ENCODE results near the gene NOTO.
"Not testable (repeated sequence)": the region's sequence is repeated elsewhere in the genome, so short reads cannot be mapped to it uniquely, and the experiment has no call there.

Gene NOTO, protein sequence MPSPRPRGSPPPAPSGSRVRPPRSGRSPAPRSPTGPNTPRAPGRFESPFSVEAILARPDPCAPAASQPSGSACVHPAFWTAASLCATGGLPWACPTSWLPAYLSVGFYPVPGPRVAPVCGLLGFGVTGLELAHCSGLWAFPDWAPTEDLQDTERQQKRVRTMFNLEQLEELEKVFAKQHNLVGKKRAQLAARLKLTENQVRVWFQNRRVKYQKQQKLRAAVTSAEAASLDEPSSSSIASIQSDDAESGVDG

DNA sequence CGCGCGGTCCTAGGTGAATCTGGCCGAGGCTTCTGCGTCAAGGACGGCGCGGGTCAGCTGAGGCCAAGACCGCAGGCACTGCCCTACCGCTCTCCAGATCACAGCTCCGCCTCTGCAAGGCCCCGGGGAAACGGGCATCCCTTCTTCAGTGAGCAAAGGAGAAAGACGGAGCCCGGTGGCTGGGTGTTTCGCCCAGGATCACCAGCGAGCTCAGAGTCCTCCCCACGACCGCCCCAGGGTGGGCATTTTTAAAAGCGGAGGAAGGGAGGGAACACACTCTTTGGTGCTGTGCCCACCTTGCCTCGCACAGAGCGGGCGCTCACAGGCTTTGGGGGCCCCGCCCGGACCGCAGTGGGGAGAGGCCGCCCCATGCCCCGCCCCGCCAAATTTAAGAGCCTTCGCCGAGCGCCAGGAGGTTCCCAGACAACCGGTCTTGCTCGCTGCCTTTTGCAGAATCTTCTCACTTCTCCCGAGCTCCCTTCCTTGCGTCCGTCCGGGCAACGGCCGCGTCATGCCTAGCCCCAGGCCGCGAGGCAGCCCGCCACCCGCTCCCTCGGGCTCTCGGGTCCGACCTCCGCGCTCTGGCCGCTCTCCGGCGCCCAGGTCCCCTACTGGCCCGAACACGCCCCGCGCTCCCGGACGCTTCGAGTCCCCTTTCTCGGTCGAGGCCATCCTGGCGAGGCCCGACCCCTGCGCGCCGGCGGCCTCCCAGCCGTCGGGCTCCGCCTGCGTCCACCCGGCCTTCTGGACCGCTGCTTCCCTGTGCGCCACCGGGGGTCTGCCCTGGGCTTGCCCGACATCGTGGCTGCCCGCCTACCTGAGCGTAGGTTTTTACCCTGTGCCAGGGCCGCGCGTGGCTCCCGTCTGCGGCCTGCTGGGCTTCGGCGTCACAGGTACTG, at the start of gene NOTO:
TSS of gene NOTO (plus strand) at position 419 of the 899 bp plus-strand sequence. CDS start at position 512, 93 bp downstream.
- no peak for DNase-seq

DNA sequence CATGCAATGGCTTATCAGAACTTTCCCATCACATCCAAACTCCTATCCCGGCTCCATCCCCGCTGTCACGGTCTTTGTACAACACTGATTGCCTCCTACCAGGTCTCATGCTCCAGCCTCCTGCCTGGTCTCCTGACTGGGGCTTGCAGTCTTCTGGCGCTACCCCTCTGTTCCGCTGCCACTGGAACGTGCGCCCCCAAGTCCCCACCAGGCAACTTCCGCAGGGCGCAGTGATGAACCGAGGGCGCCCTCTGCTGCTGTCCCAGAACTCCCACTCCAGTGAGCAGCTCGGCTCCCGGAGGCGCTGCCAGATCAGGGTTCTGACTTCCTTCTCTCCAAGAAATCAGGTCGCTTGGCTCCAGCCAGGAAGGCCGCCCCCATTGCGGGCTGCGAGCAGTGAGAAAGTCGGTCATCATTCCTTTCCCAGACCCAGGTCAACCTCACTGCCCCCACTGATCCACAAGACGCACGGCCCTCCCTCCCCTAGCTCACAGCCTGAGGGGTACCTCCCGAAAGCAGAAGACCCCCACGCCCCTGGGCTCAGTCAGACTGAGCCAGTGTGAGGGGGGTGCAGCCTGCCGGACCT, 45.7 kb upstream of the NOTO start:
- DNase-seq: peak; percentile 10

DNA sequence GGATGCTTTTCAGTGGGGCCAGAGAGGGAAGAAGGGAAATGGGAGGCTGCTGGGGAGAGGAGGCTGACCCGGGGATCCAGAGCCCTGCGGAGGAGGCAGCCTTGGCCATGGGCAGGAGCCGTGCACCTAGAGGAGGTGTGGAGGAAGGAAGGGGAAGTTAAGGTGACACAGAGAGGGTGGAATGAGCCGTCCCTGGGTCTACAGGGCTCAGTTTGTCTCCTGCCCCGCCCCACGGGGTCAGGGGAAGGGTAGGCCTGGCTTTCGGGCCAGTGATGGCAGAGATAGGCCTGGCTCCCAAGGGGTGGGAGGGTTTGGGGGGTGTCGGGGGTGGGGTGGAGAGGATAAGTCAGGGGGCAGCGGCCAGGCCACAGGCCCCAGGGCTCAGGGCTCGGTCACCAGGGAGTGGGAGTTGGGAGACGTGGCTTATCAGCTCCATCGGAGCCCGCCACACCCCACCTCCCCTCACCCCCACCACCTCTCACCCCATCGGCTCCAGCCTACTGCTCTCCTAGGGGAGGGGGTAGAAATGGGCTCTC, 39.5 kb upstream of the NOTO start:
- no peak for DNase-seq

DNA sequence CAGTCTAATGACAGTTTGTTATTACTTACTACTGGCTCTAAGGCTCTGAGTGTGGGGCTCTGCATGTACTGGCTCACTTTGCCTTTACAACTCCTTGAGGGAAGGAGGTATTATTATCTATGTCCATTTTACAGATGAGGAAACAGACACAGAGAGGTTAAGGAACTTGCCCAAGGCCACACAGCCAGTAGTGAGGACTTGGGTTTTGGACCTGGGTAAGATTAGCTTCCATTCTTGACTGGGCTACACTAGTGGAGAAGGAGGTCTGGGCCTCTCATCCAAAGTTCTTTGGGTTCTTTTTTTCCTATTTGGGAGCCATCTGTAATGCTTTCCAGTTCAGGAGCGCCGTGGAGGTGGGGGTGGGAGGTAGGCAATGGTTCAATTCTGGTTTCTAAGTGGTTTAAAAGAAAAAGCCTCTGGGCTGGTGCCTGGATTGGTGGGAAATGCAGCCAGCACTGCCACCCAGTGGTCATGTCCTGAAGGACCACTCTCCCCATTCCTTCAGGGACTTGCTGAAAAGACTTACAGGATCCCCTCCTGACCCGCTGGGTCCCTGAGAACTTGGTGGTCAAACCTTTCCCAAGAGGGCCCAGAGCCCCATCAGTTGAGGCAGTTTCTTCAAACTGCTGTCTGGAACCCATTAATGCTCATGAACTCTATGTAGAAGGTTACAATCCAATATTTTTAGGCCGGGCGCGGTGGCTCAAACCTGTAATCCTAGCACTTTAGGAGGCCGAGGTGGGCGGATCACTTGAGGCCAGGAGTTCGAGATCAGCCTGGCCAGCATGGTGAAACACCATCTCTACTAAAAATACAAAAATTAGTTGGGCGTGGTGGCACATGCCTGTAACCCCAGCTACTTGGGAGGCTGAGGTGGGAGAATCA, 38.6 kb upstream of the NOTO start:
- peak; percentile 59 for DNase-seq

DNA sequence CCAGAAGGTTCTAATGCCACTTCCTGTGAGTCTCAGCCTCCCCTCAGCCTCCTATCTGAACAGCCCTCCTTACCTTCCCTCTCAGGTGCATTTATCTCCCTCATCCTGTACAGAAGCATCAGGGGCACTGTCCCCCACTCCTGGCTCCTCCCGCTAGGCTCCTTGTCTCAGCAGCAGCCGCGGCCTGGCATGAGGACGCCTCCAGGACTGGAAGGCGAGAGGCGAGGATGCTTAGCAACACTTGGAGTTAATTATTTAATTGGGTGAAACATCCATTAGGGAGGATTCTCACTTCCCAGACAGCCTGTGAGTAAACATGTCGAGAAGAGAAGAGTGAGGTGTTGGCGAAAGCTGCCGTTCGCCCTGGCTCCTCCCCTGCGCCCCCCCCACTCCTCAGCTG, 36.4 kb upstream of the NOTO start:
- DNase-seq: not testable (repeated sequence)

DNA sequence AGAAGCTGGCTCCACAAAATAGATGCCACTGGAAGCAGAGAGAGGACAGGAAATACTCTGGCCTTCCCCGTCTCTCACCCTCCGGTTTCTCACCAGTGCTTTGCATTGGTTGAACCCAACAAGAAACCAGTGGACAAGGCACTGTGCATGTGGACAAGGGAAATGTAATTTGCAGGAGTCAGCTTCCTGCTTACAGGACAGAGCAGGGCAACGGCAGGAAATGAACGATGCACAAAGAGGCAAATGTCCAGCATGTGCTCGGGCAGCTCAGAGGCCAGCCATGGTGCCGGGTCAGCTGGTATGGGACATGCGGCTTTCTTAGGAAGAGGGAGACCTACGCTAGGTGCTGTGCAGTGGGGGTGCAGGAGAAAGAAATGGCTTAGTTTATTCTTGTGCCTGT, 35.6 kb upstream of the NOTO start:
- DNase-seq: not testable (repeated sequence)

DNA sequence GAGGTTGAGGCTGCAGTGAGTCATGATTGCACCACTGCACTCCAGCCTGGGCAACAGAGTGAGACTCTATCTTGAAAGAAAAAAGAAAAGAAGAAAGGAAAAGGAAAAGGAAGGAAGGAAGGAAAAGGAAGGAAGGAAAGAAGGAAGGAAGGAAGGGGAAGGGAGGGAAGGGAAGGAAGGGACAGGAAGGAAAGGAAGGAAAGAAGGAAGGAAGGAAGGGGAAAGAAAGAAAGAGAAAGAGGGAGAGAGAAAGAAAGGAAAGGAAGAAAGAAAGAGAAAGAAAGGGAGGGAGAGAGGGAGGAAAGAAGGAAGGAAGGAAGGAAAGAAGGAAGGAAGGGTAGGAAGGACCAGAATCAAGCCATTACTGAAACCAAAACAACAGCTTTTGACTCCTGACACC, 34.0 kb upstream of the NOTO start:
- not testable (repeated sequence) for DNase-seq

DNA sequence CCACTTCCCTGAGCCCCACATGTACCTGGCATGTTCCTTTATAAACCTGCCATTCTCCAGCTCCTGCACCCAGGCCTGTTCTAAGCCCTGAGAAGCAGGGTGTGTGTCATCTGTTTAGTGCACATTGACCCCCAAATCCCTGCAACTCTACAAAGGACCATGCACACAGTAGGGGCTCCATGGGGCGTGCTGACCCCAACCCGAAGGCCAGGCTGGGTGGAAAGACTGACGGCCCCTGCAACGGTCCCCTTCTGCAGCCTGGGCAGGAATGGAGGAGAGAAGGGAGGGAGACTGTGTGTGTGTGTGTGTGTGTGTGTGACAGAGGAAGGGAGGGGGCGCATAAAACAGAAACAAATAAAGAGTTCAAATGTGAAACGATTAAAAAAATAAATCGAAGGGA, 32.0 kb upstream of the NOTO start:
- DNase-seq: not testable (repeated sequence)

DNA sequence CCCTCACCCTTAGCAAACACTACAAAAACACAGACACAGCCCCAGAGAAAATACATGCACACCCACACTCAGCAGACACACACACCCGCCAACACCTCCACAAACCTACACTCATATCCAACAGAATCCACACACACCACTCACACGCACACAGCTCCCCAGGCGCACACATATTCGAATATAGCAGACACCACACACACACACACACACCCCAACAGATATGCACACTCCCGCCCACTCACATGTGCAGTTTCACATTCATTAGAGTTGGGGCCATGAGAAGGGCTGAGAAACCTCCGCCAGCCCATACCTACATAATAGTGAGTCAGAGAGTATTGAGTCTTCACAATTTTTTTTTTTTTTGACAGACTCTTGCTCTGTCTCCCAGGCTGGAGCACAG, 29.4 kb upstream of the NOTO start:
- DNase-seq: peak; percentile 11

DNA sequence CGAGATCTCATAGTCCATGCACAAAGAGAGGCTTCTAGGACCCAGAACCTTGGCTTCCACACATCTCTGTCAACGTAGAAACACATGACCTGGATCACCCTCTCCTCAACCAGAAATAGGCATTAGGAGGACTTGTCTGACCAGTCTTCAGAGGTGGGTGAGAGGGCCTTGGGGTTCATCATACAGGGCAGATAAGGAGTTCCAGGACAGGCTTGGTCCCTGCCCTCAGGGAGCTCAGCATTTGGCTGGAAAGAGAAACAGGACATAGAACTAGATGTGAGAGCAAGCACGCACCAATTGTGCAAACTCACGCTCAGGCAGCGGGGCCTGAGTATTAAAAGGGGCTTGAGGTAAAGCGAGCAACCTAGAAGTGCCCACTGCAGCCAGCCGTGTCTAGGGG, 28.6 kb upstream of the NOTO start:
- no peak for DNase-seq

DNA sequence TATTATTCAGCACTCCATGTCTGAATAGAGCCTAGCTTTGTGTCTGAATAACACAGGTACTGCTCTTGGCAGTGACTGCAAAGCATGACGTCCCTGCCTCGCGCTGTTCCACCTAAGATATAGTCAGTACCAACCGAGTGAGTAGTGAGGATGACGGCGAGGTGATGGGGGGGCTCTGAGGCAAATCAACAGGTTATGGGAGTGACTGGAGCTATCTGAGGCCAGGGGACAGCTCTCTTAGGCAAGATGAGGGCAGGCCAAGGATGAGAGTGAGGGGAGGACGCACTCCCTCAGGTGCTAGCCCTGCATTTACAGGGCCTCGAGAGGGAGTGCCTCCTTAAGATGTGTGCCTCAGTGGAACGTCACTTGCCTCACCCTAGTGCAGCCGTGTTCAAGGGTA, 28.1 kb upstream of the NOTO start:
- no peak for DNase-seq

DNA sequence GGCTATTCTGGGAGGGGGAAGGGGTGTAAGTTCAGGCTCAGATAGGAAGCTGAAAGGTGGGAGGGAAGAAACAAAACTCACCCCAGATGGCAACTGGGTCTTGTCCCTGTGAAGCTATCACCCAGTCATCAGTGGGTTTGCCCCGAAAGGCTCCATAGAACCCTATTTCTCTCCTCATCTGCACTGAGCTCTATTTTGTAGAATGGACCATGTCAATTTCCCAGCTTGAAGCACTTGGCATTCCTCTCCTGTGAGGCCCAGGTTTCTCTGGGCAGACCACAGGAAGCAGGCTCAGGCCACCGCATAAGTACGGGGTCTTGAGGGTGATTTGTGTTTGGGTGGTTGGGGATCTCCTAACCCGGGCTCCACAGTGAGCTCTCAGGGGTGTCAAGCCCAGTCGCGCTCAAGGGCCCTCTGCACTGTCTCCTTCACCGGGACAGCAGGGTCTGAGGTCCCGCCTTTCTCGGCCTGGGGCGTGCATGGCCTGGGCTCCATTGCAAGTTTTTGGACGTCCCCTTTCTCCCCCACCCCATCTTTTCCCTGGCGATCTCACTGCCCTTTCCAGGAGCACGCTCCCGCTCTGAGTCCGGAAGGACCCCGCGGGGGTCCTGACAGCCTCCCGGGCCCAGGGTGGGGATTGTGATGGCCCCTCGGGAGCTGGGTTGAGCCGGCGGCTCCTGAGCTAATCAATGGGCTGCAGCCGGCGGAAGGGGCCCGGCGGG, 27.3 kb upstream of the NOTO start:
- no peak for DNase-seq

DNA sequence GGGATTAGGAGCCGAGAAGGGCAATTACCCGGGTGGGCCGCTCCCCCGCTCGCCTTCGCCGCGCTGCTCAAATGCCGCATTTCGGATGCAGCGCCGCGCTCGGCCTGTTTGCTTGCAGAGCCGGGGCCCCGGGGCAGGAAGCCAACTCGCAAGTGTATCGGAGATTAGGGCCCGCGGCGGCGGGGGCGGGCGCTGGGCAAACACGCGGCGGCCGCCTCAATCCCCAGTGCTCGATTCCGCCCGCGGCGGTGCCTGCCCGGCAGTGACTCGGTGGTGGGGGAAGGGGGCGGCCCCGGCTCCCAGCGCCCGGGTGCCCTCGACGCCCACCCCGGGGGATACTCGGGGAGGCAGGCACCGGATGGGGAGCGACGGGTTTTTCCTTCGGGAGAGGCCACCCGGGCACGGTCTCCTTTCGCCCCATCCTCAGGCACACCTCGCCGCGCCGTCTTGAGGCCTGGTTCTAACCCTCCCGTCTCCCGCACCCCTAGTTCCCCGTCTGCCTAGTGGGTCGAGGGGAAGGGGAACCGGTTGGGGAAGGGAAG, 26.6 kb upstream of the NOTO start:
- peak; percentile 50 for DNase-seq

DNA sequence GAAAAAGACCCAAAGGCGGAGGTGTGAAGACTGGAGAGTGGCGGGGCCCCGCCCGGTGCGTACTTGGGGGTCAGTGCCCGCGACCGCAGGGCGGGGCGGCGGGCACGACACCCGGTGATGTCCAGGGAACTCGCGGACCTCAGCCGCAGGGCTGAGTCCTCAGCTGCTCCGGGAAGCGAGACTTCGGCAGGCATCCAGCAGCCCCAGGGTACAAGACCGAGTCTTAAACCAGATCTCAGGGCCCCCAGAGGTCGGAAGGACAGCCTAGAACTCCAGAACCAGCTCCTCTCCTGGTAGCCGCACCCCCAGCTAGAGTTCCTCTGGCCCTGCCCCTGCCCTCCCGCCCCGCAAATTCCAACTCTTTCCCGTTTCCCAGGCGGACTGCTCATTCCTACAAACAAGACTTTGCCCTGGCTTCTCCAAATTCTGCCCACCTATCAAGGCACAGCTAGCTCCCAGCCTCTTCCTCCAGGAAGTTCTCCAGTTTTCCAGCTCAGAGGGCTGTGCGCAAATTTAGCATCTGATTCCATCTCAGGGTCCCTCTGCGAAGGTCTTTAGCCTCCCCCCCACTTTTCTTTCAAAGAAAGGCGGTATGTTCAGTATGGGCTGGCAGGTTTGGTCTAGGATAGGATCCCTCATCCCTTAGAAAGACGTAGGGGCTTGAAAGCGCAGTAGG, 26.0 kb upstream of the NOTO start:
- DNase-seq: peak; percentile 5

DNA sequence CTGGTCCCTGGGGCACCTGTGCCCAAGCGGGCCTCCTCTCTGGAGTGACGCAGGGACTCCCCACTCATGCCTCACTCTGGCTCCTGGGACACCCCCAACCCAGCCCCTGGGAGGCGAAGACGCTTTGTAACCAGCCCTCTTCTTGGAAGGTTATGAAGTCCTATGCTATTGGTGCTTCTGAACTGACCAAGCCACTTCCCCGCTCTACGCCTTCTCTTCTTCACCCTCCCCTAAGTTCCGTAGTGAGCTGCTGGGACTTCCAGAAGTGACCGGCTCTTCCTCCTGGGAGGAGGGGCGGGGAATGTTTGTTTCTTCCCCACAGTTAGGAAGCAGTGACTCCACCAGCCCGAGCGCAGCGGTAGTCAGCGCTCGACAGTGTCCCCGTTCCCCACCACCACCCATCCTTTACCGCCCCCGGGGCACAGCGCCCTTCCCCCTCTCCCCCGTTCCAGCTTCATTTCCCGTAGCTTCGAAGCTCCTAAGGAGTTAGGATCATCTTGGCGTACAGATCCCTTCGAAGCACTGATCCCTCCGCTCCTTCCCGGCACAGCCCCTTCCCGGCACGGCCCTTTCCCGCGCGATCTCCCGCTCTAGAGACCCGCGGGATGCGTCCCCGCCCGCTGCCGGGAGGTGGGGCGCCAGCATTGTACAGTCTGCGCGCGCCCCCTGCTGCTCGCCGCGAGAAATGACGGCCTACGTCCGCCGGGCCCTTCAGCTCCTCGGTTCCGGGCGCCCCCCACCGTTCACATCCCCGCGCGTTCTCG, 25.3 kb upstream of the NOTO start:
- DNase-seq: peak; percentile 91

DNA sequence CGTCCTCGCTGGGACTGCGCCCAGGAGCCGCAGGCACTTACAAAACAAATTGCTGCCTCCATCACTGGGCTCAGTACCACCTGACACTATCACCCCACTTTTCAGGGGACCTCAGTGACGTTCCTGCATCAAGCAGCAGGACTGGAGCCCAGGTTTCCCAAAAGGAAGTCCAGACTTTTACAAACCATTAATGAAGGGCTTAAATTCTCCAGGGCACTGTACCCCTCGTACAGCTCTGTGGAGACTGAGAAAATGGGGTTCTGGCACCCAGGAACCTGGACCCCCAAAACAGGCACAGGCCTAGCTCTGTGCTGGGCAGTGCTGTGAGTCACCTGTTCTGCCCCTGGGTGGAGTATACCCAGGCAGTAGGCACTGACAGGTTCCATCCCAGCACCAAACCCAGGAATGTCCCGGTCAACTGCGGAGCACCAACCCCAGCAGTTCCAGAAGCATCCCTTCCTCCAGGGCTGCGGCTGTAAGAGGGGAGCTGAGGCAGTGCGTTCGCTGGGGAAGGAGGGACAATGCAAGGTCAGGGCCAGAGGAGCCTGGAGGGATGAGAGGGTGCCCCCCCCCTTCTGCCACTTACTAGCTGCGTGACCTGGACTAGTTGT, 24.6 kb upstream of the NOTO start:
- no peak for DNase-seq

DNA sequence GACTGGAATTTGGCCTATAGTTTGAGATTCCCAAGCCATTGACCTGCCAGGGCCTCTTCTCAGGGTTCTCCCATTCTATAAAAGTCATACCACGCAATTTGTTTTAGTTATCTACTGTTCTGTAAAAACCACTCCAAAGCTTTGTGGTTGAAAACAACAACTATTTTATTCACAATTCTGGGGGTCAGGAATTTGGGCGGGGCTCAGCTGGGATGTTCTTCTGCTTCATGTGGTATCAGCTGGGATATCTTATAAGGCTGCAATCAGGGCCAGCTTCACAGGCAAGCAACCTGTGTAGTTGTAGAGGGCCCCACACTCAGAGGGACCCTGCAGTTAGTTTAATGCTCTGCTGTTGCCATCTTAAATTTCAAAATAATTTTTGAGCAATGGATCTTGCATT, 16.4 kb upstream of the NOTO start:
- DNase-seq: no peak

DNA sequence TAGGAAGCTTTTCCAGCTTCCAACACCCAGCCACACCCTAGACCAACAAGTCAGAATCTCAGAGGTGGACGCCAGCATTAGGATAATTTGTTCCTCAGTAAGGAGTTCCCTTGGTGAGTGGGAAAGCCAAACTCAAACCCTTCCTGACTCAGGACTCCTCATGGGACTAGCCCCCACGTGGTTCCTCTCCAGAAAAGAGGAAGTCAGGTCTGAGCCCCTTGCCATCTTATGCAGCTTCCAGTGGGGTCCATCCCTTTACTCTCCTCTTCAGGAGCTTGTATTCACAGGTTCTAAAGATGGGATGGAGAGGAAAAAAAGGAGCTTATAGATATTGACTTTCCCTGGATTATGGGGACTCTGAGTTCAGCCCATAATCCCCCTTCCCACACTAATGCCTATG, 14.8 kb upstream of the NOTO start:
- no peak for DNase-seq

DNA sequence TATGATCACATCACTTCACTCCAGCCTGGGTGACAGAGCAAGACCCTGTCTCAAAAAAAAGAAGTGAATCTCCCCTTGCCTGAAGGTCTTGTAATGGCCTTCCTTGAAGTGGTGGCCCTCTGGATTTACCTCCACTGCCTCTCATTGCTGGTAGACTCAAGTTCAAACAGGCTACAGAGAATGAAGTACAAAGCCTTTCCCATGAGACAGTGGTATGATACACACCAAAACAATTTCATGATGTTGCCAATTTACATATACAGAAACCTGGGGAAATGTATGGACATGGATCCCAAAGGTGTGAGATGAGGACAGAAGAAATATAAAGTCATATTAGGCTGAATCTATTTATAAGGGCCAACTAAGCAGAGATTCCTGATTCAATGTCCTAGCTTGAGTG, 4.8 kb upstream of the NOTO start:
- DNase-seq: no peak

DNA sequence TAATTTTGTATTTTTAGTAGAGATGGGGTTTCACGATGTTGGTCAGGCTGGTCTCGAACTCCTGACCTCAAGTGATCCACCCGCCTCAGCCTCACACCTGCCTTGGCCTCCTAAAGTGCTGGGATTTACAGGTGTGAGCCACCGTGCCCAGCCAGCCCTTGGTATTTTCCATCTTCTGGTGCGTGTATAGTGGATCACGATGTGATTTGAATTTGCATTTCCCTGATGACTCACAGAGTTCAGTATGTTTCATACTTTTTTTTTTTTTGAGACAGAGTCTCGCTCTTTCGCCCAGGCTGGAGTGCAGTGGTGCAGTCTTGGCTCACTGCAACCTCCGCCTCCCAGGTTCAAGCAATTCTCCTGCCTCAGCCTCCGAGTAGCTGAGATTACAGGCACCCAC, 2.1 kb upstream of the NOTO start:
- not testable (repeated sequence) for DNase-seq
